HT-29 (cell line): ENCODE data around the gene WWOX. TPM values are rescaled to one million over a fixed set of nuclear protein-coding genes. Genes with fewer than 3 reads are reported as not detected.

Experiments used
- DNase-seq: peaks from one replicate; pipeline ENCODE4 v3.0.0-alpha.2; 2015; ENCODE audit warnings: low spot score
- total RNA-seq: library from RNA; depleted of rRNA; stranded (reverse); fragments of >200 nt; shearing (Covaris generic); gene quantifications from 2 replicates; pipeline ENCODE4 v1.2.3, GENCODE V29; 2014

The WWOX gene
- total RNA-seq, 1 experiment from 2014 or later = 27.3 TPM

GRCh38 chr16:78220571-78220970, 121.1 kb downstream of the WWOX start:
- no peak for DNase-seq

- DNase-seq = no peak
Measured at GRCh38 chr16:78221892-78222291, 122.4 kb downstream of the WWOX start.

GRCh38 chr16:78224342-78224741, 124.9 kb downstream of the WWOX start:
- no peak for DNase-seq

- no peak for DNase-seq
Measured at GRCh38 chr16:78225919-78226318, 126.5 kb downstream of the WWOX start.

GRCh38 chr16:78227855-78228254, 128.4 kb downstream of the WWOX start:
- no peak for DNase-seq

- DNase-seq = no peak
Measured at GRCh38 chr16:78228704-78229103, 129.2 kb downstream of the WWOX start.

GRCh38 chr16:78230832-78231231, 131.4 kb downstream of the WWOX start:
- DNase-seq = peak; percentile 48

DNA sequence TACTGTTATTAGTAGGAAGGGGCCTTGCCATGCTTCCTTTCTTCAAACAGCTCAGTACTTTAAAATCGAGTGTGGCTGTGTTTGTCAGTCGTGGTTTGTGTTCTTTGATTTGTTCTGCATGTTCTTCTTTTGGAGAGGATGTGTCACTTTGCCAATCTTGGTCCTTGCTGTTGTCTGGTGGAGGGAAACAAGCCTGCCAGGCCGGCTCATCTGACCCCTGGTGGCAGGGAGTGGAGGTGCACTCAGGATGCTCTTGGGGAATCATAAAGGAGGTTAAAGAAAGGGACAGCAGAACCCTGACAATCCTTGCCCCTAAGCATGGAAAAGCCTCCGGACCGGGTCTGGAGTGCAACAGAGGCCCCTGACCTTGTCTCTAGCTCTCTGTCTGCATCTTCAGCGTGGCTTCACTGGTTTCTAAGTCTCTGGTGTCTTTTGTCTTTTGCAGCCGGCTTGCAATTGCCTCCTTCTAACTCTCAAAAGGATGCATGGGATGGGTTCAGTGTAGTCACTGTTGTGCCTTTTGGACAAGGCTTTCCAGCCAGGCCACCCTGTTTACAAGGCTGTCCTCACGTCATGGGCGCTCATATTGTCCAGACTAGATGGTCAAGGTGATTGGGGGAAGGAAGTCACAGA, 135.8 kb downstream of the WWOX start:
- DNase-seq = peak; percentile 75

DNA sequence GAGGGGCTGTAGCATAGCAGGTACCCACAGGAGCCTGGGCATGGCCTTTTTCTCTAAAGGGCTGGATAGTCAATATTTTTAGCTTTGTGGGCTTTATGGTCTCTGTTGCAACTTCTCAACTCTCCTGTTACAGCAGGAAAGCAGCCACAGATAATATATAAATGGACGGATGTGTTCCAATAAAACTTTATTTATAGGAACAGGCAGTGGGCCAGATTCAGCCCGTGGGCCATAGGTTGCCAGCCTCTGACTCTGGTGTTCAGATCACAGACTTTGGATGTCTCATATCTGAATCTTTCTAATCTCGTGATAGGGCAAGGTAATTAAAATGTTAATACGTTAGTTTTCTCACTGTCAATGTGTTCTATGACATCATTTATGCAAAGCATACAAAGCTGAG, 136.4 kb downstream of the WWOX start:
- no peak for DNase-seq

DNA sequence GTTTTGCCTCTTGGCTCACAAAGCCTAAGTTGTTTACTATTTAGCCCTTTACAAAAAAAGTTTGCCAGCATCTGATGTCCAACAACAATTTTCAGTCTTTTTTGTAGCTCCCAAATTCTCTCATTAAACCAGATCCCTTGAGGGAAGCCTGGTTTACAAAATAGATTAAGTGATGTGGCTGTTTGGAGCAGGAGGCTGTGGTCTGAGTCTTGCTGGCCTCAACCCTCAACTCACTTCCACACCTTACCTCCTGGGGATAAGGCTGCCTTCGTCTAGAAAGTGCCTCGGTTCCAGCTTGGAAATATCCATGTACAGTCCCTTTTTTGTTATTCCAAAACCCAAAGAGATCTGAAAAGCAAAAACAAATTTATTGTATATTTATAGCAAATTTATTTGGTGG, 138.4 kb downstream of the WWOX start:
- no peak for DNase-seq

DNA sequence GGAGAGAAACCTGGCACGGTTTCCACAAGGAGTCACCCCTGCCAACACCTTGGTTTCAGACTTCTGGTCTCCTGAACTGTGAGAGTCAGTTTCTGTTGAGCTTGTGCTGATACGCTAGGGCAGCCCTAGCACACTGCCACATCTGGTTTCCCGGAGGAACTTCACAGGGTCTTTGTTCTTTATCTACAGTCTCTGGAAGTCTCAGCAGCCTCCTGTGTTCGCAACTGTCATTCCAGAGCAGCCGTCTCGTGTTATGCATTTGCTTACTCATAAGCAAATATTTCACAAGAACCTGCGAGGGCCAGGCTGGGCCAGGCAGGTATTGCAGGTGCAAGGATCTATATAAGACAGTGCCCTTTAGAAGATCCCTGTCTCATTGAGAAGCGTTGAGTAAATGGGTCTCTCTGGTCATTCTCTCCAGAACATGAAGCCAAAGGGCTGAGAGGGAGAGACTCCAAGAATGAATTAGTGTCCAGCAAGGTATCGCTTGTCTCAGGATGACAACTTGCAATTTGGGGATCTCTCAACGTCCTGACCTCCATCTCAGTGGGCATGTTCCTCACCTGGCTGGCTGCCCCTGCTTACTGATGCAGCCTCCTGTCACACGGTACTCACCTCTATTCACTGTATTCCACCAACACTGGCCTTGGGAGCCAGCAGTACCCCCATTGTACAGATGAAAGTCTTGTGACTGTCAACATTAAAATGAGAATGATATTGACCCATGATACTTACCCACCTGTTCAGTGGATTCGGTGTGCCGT, 141.2 kb downstream of the WWOX start:
- peak; percentile 63 for DNase-seq

DNA sequence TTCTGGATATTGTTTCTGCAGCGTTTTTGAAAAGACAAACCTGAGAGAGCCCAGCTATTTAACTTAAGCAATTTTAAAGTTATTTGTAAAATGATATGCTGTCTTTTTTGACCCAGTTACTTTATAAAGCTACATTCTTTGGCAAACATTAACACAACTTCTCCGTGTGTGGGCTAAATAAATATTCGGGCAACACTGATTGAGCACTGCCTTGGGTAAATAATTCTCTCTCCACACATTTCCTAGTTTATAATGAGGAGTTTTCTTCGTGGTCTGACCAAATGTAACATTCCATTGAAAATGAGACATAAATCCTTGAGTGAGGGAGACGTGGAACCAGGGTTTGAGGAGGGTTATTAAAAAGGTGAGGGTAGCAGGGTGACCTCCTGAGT, 142.8 kb downstream of the WWOX start:
- peak; percentile 5 for DNase-seq

- peak; percentile 32 for DNase-seq
Measured at GRCh38 chr16:78244131-78244895, 144.9 kb downstream of the WWOX start.

- DNase-seq = no peak
Measured at GRCh38 chr16:78246559-78246958, 147.1 kb downstream of the WWOX start.

GRCh38 chr16:78249056-78249455, 149.6 kb downstream of the WWOX start:
- DNase-seq = peak; percentile 41

GRCh38 chr16:78249832-78250231, 150.4 kb downstream of the WWOX start:
- no peak for DNase-seq

GRCh38 chr16:78251115-78251514, 151.7 kb downstream of the WWOX start:
- no peak for DNase-seq

DNA sequence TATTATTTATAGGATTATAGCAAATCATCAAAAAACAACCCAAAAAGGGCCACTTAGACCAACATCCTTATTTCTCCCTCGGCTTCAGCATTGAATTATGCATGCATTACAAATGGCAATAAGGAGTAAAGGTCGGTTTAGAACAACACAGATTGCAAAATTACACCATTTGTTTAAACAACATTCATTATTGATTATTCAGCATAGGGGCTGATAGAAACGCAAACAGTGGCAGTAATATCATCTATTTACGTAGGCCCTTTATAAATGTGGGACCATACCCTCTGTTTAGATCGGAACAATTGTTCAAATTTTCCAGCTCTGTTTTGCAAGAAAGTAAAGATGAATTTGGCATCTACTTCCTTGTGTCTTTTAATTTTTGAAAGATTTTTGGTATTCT, 153.3 kb downstream of the WWOX start:
- DNase-seq = no peak

DNA sequence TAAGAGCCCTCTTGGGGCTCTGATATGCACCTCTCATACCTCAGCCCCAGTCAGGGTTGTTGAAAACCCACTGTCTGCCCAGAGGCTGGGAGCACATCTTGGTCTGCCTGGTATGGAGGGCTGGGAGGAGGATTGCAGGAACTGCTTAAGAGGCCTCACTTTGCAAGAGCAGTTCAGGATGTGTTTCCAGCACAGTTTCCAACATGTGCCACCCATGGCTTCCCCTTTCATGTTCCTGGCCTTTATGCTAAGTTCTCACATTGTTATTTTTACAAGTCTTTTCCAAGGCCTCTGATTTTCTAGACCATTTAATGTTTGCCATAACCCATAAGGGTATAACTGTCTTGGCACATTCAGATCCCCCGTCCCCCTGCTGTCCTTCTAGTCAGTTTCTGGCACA, 155.4 kb downstream of the WWOX start:
- no peak for DNase-seq

DNA sequence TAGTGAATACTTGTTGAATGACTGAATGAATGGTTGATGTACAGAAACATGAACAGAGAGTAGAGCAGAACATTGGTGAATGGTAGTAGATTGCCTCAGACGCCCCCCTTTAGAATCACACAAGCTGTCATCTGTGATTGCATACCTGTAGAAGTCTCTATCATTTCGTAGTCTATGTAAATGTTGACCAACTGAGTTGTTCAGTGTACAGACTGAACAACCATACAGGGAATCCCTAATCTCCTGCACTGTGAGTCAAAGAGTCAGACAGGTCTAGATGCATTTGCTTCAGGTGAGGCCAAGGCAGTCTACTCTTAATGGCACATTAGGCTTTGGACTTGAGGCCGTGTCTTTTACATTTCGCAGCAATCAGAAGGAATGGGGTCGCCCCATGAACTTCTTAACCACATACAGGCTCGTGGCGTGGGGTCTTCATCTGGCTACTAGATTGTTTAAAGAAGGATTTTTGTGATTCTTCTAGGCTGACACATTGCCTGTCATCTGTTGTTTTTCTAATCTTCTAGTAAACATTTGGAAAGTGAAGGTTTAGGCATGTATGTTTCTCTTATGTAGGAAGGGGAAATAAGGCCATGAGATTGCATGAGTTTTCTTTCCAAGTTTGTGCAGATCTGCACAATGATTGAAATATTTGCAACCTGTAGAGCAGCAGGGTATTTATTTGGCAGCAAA, 157.4 kb downstream of the WWOX start:
- DNase-seq = no peak

DNA sequence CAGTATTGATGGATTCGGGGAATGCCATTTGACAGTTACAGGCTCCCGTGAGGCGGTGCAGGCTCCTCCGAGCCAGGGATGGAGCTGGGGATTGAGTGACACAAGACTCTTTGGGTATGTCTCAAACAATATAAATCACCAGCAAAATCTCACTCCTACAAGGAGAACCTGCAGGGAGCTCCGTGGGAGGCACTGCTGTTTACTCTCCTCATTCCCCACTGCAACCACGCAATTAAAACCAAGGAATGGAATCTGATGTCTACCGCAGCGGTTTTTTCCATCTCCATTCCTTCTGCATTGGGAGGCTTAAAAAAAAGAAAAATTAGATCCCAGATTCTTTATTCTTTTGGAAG, 157.9 kb downstream of the WWOX start:
- no peak for DNase-seq
